ENCODE measurements around the gene NAALADL2. TPM values are rescaled to one million over a fixed set of nuclear protein-coding genes. Genes with fewer than 3 reads are reported as not detected.

The NAALADL2 gene
- total RNA-seq, 1 experiment from 2014 or later: 1.6 TPM

GRCh38 chr3:175741951-175742350, 882.8 kb downstream of the NAALADL2 start:
- H3K27ac Mint-ChIP-seq: no peak overlapping the region
- no peak overlapping the region for H2BK5ac ChIP-seq (ENCODE audit: insufficient read length, low read length)
- no peak overlapping the region for H3T11ph ChIP-seq (ENCODE audit: low read length)
- no peak for DNase-seq
- no peak overlapping the region for H4K5ac ChIP-seq (ENCODE audit: insufficient read length, low read depth, low read length)
- H4K91ac ChIP-seq (ENCODE audit: insufficient read length, low read depth, low read length): no peak overlapping the region
- H3K23ac ChIP-seq (ENCODE audit: insufficient read length, low read depth, low read length): no peak overlapping the region
- H3K18ac ChIP-seq (ENCODE audit: insufficient read length, low read depth, low read length): no peak overlapping the region
- no CpG with 5 or more reads among the region's 4 CpGs for WGBS (ENCODE audit: extremely low coverage, insufficient read length, low lambda C conversion rate)
- H3K9ac ChIP-seq (ENCODE audit: extremely low read depth, insufficient read length, low read length): no peak overlapping the region
- no peak overlapping the region for H2BK15ac ChIP-seq (ENCODE audit: low read depth, low read length)
- no peak overlapping the region for H4K8ac ChIP-seq (replicated peaks; ENCODE audit: insufficient read length, low read depth, low read length)
- H3K4ac ChIP-seq (ENCODE audit: low read depth, low read length): no peak overlapping the region
- no peak overlapping the region for H3K4me3 Mint-ChIP-seq
- no peak overlapping the region for H2BK120ac ChIP-seq (ENCODE audit: low read depth, low read length, poor library complexity, severe bottlenecking)
- no peaks in the 10 kb centered on the region for H4K20me1 ChIP-seq (ENCODE audit: control insufficient read depth, insufficient read depth, insufficient read length)
- H3K9me3 ChIP-seq (ENCODE audit: control insufficient read depth, low read depth, low read length): no peaks in the 10 kb centered on the region
- H3K27ac ChIP-seq (ENCODE audit: insufficient read length, low read depth, low read length): no peak overlapping the region
- no peak for TF ChIP-seq CTCF (conservative IDR thresholded peaks at IDR 0.05)
- no peak overlapping the region for H3K14ac ChIP-seq (ENCODE audit: insufficient read depth, low read length)
- H2BK12ac ChIP-seq (ENCODE audit: insufficient read length, low read depth, low read length): no peak overlapping the region
- no peaks in the 10 kb centered on the region for H3K23me2 ChIP-seq (ENCODE audit: insufficient read length, low read depth, low read length, poor library complexity, severe bottlenecking)
- no peak overlapping the region for H2BK20ac ChIP-seq (ENCODE audit: low read depth, low read length, poor library complexity, severe bottlenecking)
- H3K27me3 ChIP-seq (ENCODE audit: insufficient read depth, low read length): no peaks in the 10 kb centered on the region
- H3K4me2 ChIP-seq (ENCODE audit: insufficient read depth, insufficient read length, low read length): no peak overlapping the region
- no peak overlapping the region for H3K56ac ChIP-seq (ENCODE audit: insufficient read length, low read depth, low read length)
- no peaks in the 10 kb centered on the region; a peak in 1 of 7 replicates for H3K36me3 Mint-ChIP-seq (ENCODE audit: insufficient read depth in 1 of 3, low read depth in 3 of 3)
- H3K4me1 Mint-ChIP-seq: peaks cover under 1 to 2% of the 10 kb centered on the region in 2 experiments
- H2AK5ac ChIP-seq (ENCODE audit: insufficient read length, low read length): no peak overlapping the region
- no peak overlapping the region for H2AFZ ChIP-seq (ENCODE audit: low read length)
- H3K9me3 Mint-ChIP-seq: peaks cover 0 to 5% of the 10 kb centered on the region in 2 experiments; a peak in 3 of 5 replicates
- H3K79me2 ChIP-seq (ENCODE audit: insufficient read depth, low read length): no peaks in the 10 kb centered on the region
- no peaks in the 10 kb centered on the region for H3K79me1 ChIP-seq (ENCODE audit: insufficient read depth, low read depth, low read length, poor library complexity, severe bottlenecking)
- H3K4me1 ChIP-seq (ENCODE audit: insufficient read depth, low read length): no peaks in the 10 kb centered on the region
- no peaks in the 10 kb centered on the region for H3K27me3 Mint-ChIP-seq (ENCODE audit: low read depth)

All from H9 (cell line).